ENCODE data around the gene IP6K3.

Gene IP6K3

GRCh38 chr6:33777398-33778388, 31.0 kb upstream of the IP6K3 start:
- in situ Hi-C loops (cut with MboI; ENCODE audit: low sequenced_read_pairs) = no loop called here

- in situ Hi-C loops (cut with MboI; ENCODE audit: low sequenced_read_pairs) = no loop called here
Observed at GRCh38 chr6:33776764-33777163, 30.1 kb upstream of the IP6K3 start.

- in situ Hi-C loops (cut with MboI; ENCODE audit: low sequenced_read_pairs) = no loop called here
Observed at GRCh38 chr6:33776186-33776585, 29.5 kb upstream of the IP6K3 start.

- in situ Hi-C loops (cut with MboI; ENCODE audit: low sequenced_read_pairs) = no loop called here
Observed at GRCh38 chr6:33774774-33775173, 28.1 kb upstream of the IP6K3 start.

- in situ Hi-C loops (cut with MboI; ENCODE audit: low sequenced_read_pairs) = no loop called here
Observed at GRCh38 chr6:33772902-33773472, 26.3 kb upstream of the IP6K3 start.

GRCh38 chr6:33772082-33772830, 25.6 kb upstream of the IP6K3 start:
- in situ Hi-C loops (cut with MboI; ENCODE audit: low sequenced_read_pairs) = no loop called here

GRCh38 chr6:33771146-33772081, 24.7 kb upstream of the IP6K3 start:
- in situ Hi-C loops (cut with MboI; ENCODE audit: low sequenced_read_pairs) = no loop called here

GRCh38 chr6:33770833-33771145, 24.1 kb upstream of the IP6K3 start:
- in situ Hi-C loops (cut with MboI; ENCODE audit: low sequenced_read_pairs) = no loop called here

GRCh38 chr6:33770124-33770832, 23.6 kb upstream of the IP6K3 start:
- in situ Hi-C loops (cut with MboI; ENCODE audit: low sequenced_read_pairs) = no loop called here

GRCh38 chr6:33769248-33769821, 22.6 kb upstream of the IP6K3 start:
- in situ Hi-C loops (cut with MboI; ENCODE audit: low sequenced_read_pairs) = no loop called here

GRCh38 chr6:33768644-33769120, 22.0 kb upstream of the IP6K3 start:
- in situ Hi-C loops (cut with MboI; ENCODE audit: low sequenced_read_pairs) = no loop called here

GRCh38 chr6:33766921-33767907, 20.5 kb upstream of the IP6K3 start:
- in situ Hi-C loops (cut with MboI; ENCODE audit: low sequenced_read_pairs) = no loop called here

GRCh38 chr6:33765368-33765767, 18.7 kb upstream of the IP6K3 start:
- in situ Hi-C loops (cut with MboI; ENCODE audit: low sequenced_read_pairs) = no loop called here

- in situ Hi-C loops (cut with MboI; ENCODE audit: low sequenced_read_pairs) = no loop called here
Observed at GRCh38 chr6:33764036-33764435, 17.3 kb upstream of the IP6K3 start.

- in situ Hi-C loops (cut with MboI; ENCODE audit: low sequenced_read_pairs) = no loop called here
Observed at GRCh38 chr6:33763483-33763882, 16.8 kb upstream of the IP6K3 start.

GRCh38 chr6:33762713-33763112, 16.0 kb upstream of the IP6K3 start:
- in situ Hi-C loops (cut with MboI; ENCODE audit: low sequenced_read_pairs) = no loop called here

- in situ Hi-C loops (cut with MboI; ENCODE audit: low sequenced_read_pairs) = no loop called here
Observed at GRCh38 chr6:33761922-33762629, 15.4 kb upstream of the IP6K3 start.

GRCh38 chr6:33761581-33761921, 14.8 kb upstream of the IP6K3 start:
- in situ Hi-C loops (cut with MboI; ENCODE audit: low sequenced_read_pairs) = no loop called here

Measured in hTERT RPE-1 (cell line).